Right lobe of liver (tissue), 4 donors: ENCODE data around the gene TFCP2L1.

Source experiments
- POLR2A ChIP-seq: fragments of 450-650 bp; IDR thresholded peaks from one replicate; pipeline ENCODE4 v1.6.1; 2017; ENCODE audit warnings: antibody characterized with exemption, mild to moderate bottlenecking
- TF ChIP-seq, protein P1 (sequence below), 4 donors: fragments of 200-600 bp in 3 of 4; fragments of 450-650 bp in 1 of 4; IDR thresholded peaks; one replicate each; pipeline versions ENCODE4 v1.5.1 to v1.8.0; 2016 to 2022; ENCODE audit warnings: antibody characterized with exemption in 4 of 4, mild to moderate bottlenecking in 2 of 4
- donor health status: DM: no; HTN: no; CAD: no.
- donor health status: DM: no; HTN: no; CAD: no.
- donor health status: DM: no; HTN: yes; CAD: no.

DNA sequence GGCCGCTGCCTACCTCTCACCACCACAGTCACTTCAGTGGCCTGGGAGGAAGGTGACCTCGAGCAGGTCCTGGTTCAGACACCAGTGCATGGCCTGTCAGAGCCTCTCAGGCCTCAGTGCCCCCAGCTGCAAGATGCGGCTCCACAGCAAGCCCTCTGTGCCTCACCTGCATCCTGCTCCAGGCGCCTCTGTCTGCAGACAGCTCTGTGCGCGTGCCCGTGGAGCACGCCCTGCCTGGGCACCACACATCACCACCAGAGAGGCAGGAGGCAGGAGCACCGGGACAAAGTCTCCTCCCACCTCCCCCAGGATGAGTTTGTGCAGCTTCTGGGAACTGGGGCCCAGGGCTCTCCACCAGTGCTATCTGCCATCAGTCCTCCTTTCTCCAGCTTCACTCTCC is 98.7 kb downstream of the TFCP2L1 start:
- TF ChIP-seq, protein P1, sequence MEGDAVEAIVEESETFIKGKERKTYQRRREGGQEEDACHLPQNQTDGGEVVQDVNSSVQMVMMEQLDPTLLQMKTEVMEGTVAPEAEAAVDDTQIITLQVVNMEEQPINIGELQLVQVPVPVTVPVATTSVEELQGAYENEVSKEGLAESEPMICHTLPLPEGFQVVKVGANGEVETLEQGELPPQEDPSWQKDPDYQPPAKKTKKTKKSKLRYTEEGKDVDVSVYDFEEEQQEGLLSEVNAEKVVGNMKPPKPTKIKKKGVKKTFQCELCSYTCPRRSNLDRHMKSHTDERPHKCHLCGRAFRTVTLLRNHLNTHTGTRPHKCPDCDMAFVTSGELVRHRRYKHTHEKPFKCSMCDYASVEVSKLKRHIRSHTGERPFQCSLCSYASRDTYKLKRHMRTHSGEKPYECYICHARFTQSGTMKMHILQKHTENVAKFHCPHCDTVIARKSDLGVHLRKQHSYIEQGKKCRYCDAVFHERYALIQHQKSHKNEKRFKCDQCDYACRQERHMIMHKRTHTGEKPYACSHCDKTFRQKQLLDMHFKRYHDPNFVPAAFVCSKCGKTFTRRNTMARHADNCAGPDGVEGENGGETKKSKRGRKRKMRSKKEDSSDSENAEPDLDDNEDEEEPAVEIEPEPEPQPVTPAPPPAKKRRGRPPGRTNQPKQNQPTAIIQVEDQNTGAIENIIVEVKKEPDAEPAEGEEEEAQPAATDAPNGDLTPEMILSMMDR (IDR thresholded peaks at IDR 0.05): no peak
- TF ChIP-seq POLR2A: no peak
